Activated CD4-positive, alpha-beta T cell treated with anti-CD3 and anti-CD28 coated beads, Interleukin-2, amount 50 U/mL, for 24 hours (primary cell): ENCODE data around the gene CRAT.

ENCODE experiments used
- DNase-seq, 2 donors: peaks; one replicate each; pipeline ENCODE4 v3.0.0-alpha.2; 2020; ENCODE audit warnings: low read depth in 1 of 2, low spot score in 1 of 2

The CRAT gene

GRCh38 chr9:129068110-129068509 lies 42.5 kb downstream of the CRAT start:
- no peak for DNase-seq

- DNase-seq = no peak
Measured at GRCh38 chr9:129064499-129064908, 46.1 kb downstream of the CRAT start.

GRCh38 chr9:129063061-129063460 lies 47.5 kb downstream of the CRAT start:
- DNase-seq = no peak

GRCh38 chr9:129060991-129061390 lies 49.6 kb downstream of the CRAT start:
- no peak for DNase-seq

GRCh38 chr9:129059796-129060785 lies 50.5 kb downstream of the CRAT start:
- no peak for DNase-seq

- DNase-seq = no peak
Measured at GRCh38 chr9:129058965-129059795, 51.4 kb downstream of the CRAT start.

- DNase-seq = no peak
Measured at GRCh38 chr9:129054163-129054851, 56.3 kb downstream of the CRAT start.

GRCh38 chr9:129053020-129053419 lies 57.6 kb downstream of the CRAT start:
- no peak for DNase-seq

- no peak for DNase-seq
Measured at GRCh38 chr9:129052592-129052991, 58.0 kb downstream of the CRAT start.
